SK-N-SH treated with all-trans-retinoic acid at 6 μM for 48 hours (cell line): ENCODE results near the gene TMEM94.

Experiments used
- ATAC-seq: fragments of 200-7000 bp; cut with Tn5 transposase; 3 replicates; pipeline ENCODE4 v1.9.1; 2020; ENCODE audit warnings: mild to moderate bottlenecking, moderate library complexity
- ARNTL ChIP-seq: fragments of 450-650 bp; formaldehyde crosslinking; IDR thresholded peaks from 2 replicates; pipeline ENCODE4 v1.5.0; 2020; ENCODE audit warnings: low read depth, mild to moderate bottlenecking, moderate library complexity, borderline replicate concordance
- BACH2 ChIP-seq: fragments of 250-450 bp; sonication (Bioruptor Pico); IDR thresholded peaks from 2 replicates; pipeline ENCODE4 v1.9.0; 2021; ENCODE audit warnings: mild to moderate bottlenecking, borderline replicate concordance
- CREB5 ChIP-seq: fragments of 250-450 bp; sonication (Bioruptor Pico); IDR thresholded peaks from 2 replicates; pipeline ENCODE4 v1.5.1; 2020; ENCODE audit warnings: low read depth, mild to moderate bottlenecking, moderate library complexity
- CSDC2 ChIP-seq: fragments of 250-450 bp; sonication (Bioruptor Pico); IDR thresholded peaks from 2 replicates; pipeline ENCODE4 v1.5.0; 2020; ENCODE audit warnings: mild to moderate bottlenecking, moderate library complexity
- CSRNP3 ChIP-seq: fragments of 250-450 bp; sonication (Bioruptor Pico); IDR thresholded peaks from 2 replicates; pipeline ENCODE4 v1.5.1; 2021; ENCODE audit warnings: mild to moderate bottlenecking, moderate library complexity
- ESRRG ChIP-seq: fragments of 250-450 bp; sonication (Bioruptor Pico); IDR thresholded peaks from 2 replicates; pipeline ENCODE4 v1.6.1; 2021; ENCODE audit warnings: mild to moderate bottlenecking
- GLIS3 ChIP-seq: fragments of 250-450 bp; sonication (Bioruptor Pico); IDR thresholded peaks from 2 replicates; pipeline ENCODE4 v1.5.0; 2020; ENCODE audit warnings: mild to moderate bottlenecking, moderate library complexity
- ISL1 ChIP-seq: fragments of 250-450 bp; sonication (Bioruptor Pico); IDR thresholded peaks from 2 replicates; pipeline ENCODE4 v2.1.2; 2022; ENCODE audit warnings: mild to moderate bottlenecking, moderate library complexity
- OSR1 ChIP-seq: fragments of 250-450 bp; sonication (Bioruptor Pico); IDR thresholded peaks from 2 replicates; pipeline ENCODE4 v1.8.0; 2022; ENCODE audit warnings: moderate library complexity, mild to moderate bottlenecking, inconsistent platforms
- PATZ1 ChIP-seq: fragments of 250-450 bp; sonication (Bioruptor Pico); IDR thresholded peaks from 2 replicates; pipeline ENCODE4 v1.8.0; 2020; ENCODE audit warnings: mild to moderate bottlenecking, moderate library complexity, borderline replicate concordance
- PPARA ChIP-seq: fragments of 250-450 bp; sonication (Bioruptor Pico); IDR thresholded peaks from 2 replicates; pipeline ENCODE4 v1.5.0; 2020; ENCODE audit warnings: mild to moderate bottlenecking, borderline replicate concordance
- RARB ChIP-seq: fragments of 250-450 bp; sonication (Bioruptor Pico); IDR thresholded peaks from 2 replicates; pipeline ENCODE4 v1.8.0; 2021; ENCODE audit warnings: mild to moderate bottlenecking, moderate library complexity
- SNAI2 ChIP-seq: fragments of 250-450 bp; sonication (Bioruptor Pico); IDR thresholded peaks from 2 replicates; pipeline ENCODE4 v1.5.0; 2020; ENCODE audit warnings: mild to moderate bottlenecking, moderate library complexity
- TCF4 ChIP-seq: fragments of 250-450 bp; sonication (Bioruptor Pico); IDR thresholded peaks from 2 replicates; pipeline ENCODE4 v1.8.0; 2021; ENCODE audit warnings: mild to moderate bottlenecking, moderate library complexity, borderline replicate concordance
- TOX ChIP-seq: fragments of 250-450 bp; sonication (Bioruptor Pico); IDR thresholded peaks from 2 replicates; pipeline ENCODE4 v1.8.0; 2021; ENCODE audit warnings: mild to moderate bottlenecking, moderate library complexity, borderline replicate concordance
- TSHZ2 ChIP-seq: fragments of 250-450 bp; sonication (Bioruptor Pico); IDR thresholded peaks from 2 replicates; pipeline ENCODE4 v1.5.0; 2020; ENCODE audit warnings: mild to moderate bottlenecking, moderate library complexity
- ZC3H10 ChIP-seq: fragments of 250-450 bp; sonication (Bioruptor Pico); IDR thresholded peaks from 2 replicates; pipeline ENCODE4 v1.5.1; 2021; ENCODE audit warnings: mild to moderate bottlenecking, moderate library complexity
- ZFP3 ChIP-seq: fragments of 250-450 bp; sonication (Bioruptor Pico); IDR thresholded peaks from 2 replicates; pipeline ENCODE4 v1.5.0; 2020; ENCODE audit warnings: mild to moderate bottlenecking, moderate library complexity
- ZFP30 ChIP-seq: fragments of 450-650 bp; formaldehyde crosslinking; IDR thresholded peaks from 2 replicates; pipeline ENCODE4 v1.5.0; 2022; ENCODE audit warnings: mild to moderate bottlenecking, moderate library complexity
- ZNF565 ChIP-seq: fragments of 450-650 bp; formaldehyde crosslinking; conservative IDR thresholded peaks from 2 replicates; pipeline ENCODE4 v1.5.0; 2020; ENCODE audit warnings: low read depth, mild to moderate bottlenecking, moderate library complexity
- ZNF70 ChIP-seq: fragments of 450-650 bp; formaldehyde crosslinking; IDR thresholded peaks from 2 replicates; pipeline ENCODE4 v1.5.0; 2020; ENCODE audit warnings: mild to moderate bottlenecking, moderate library complexity
- ZNF8 ChIP-seq: fragments of 450-650 bp; formaldehyde crosslinking; IDR thresholded peaks from 2 replicates; pipeline ENCODE4 v1.5.0; 2020; ENCODE audit warnings: mild to moderate bottlenecking, moderate library complexity

The TMEM94 gene

GRCh38 chr17:75480281-75480680, 23.8 kb downstream of the TMEM94 start:
- no peak for ATAC-seq
- TF ChIP-seq ZFP3 = no peak
- TF ChIP-seq ZNF70 (CRISPR knock-in tag) = no peak
- no peak for TF ChIP-seq OSR1 (CRISPR knock-in tag)
- TF ChIP-seq GLIS3 = no peak
- no peak for TF ChIP-seq ZC3H10 (CRISPR knock-in tag)
- no peak for TF ChIP-seq CREB5 (CRISPR knock-in tag)
- TF ChIP-seq ISL1 = no peak
- TF ChIP-seq TOX = no peak
- no peak for TF ChIP-seq ARNTL
- TF ChIP-seq CSRNP3 (CRISPR knock-in tag) = no peak
- no peak for TF ChIP-seq ESRRG
- TF ChIP-seq ZNF8 (CRISPR knock-in tag) = no peak
- no peak for TF ChIP-seq ZNF565 (CRISPR knock-in tag)

GRCh38 chr17:75481194-75482068, 25.0 kb downstream of the TMEM94 start:
- no peak for ATAC-seq
- no peak for TF ChIP-seq ZFP30 (CRISPR knock-in tag)
- TF ChIP-seq TSHZ2 (CRISPR knock-in tag) = no peak
- no peak for TF ChIP-seq OSR1 (CRISPR knock-in tag)
- no peak for TF ChIP-seq PATZ1 (CRISPR knock-in tag)
- TF ChIP-seq RARB (CRISPR knock-in tag) = no peak
- TF ChIP-seq ESRRG = no peak
- TF ChIP-seq CSRNP3 (CRISPR knock-in tag) = no peak
- no peak for TF ChIP-seq TCF4 (CRISPR knock-in tag)
- TF ChIP-seq ZC3H10 (CRISPR knock-in tag) = no peak
- no peak for TF ChIP-seq ZNF565 (CRISPR knock-in tag)
- no peak for TF ChIP-seq BACH2
- TF ChIP-seq ARNTL = no peak
- no peak for TF ChIP-seq CSDC2 (CRISPR knock-in tag)
- no peak for TF ChIP-seq GLIS3
- TF ChIP-seq PPARA (CRISPR knock-in tag) = no peak
- no peak for TF ChIP-seq ZNF70 (CRISPR knock-in tag)
- no peak for TF ChIP-seq SNAI2 (CRISPR knock-in tag)
- TF ChIP-seq ISL1 = no peak
- no peak for TF ChIP-seq ZNF8 (CRISPR knock-in tag)
